A549 (cell line): ENCODE data around the gene PDZD2.

Source experiments
- CHD4 ChIP-seq: fragments of 200-600 bp; sonication (generic); IDR thresholded peaks from 2 replicates; pipeline ENCODE4 v1.6.1; 2016; ENCODE audit warnings: antibody characterized with exemption, mild to moderate bottlenecking, borderline replicate concordance
- HEYL ChIP-seq: fragments of 250-450 bp; sonication (Bioruptor Pico); IDR thresholded peaks from 2 replicates; pipeline ENCODE4 v1.8.0; 2021; ENCODE audit warnings: mild to moderate bottlenecking, moderate library complexity
- MAX ChIP-seq: IDR thresholded peaks from 2 replicates; pipeline ENCODE4 v1.6.1; 2012
- POLR2AphosphoS2 ChIP-seq: conservative IDR thresholded peaks from 2 replicates; pipeline ENCODE4 v1.6.1; 2012; ENCODE audit warnings: low read length, improper control_type of control experiment, inconsistent platforms
- RARB ChIP-seq: fragments of 250-450 bp; sonication (Bioruptor Pico); IDR thresholded peaks from 2 replicates; pipeline ENCODE4 v1.8.0; 2021; ENCODE audit warnings: mild to moderate bottlenecking, moderate library complexity
- RCOR1 ChIP-seq: fragments of 150-350 bp; IDR thresholded peaks from 2 replicates; pipeline ENCODE4 v1.6.1; 2014; ENCODE audit warnings: antibody characterized with exemption, low read length, low read depth
- TF ChIP-seq, protein P1 (sequence below): fragments of >200 bp; sonication (Bioruptor Twin); formaldehyde crosslinking; IDR thresholded peaks from 3 replicates; pipeline ENCODE4 v1.5.1; 2016

GRCh38 chr5:31909073-31909472 lies 270.1 kb downstream of the PDZD2 start:
- TF ChIP-seq HEYL (CRISPR knock-in tag) (no peak), POLR2AphosphoS2 (no peak), RARB (no peak), CHD4 (no peak), RCOR1 (no peak), MAX (no peak)
- TF ChIP-seq, protein P1, sequence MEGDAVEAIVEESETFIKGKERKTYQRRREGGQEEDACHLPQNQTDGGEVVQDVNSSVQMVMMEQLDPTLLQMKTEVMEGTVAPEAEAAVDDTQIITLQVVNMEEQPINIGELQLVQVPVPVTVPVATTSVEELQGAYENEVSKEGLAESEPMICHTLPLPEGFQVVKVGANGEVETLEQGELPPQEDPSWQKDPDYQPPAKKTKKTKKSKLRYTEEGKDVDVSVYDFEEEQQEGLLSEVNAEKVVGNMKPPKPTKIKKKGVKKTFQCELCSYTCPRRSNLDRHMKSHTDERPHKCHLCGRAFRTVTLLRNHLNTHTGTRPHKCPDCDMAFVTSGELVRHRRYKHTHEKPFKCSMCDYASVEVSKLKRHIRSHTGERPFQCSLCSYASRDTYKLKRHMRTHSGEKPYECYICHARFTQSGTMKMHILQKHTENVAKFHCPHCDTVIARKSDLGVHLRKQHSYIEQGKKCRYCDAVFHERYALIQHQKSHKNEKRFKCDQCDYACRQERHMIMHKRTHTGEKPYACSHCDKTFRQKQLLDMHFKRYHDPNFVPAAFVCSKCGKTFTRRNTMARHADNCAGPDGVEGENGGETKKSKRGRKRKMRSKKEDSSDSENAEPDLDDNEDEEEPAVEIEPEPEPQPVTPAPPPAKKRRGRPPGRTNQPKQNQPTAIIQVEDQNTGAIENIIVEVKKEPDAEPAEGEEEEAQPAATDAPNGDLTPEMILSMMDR, result no peak
